ENCODE results near the gene PLAC1.

GRCh38 chrX:134537179-134537955, 120.9 kb downstream of the PLAC1 start:
- TF ChIP-seq CTCF (IDR thresholded peaks at IDR 0.05 in 2 of 3, conservative IDR thresholded peaks at IDR 0.05 in 1 of 3; ENCODE audit: borderline replicate concordance in 1 of 3, insufficient read depth in 1 of 3, low read depth in 2 of 3, low read length in 2 of 3) (no peak), ZNF274 (IDR thresholded peaks at IDR 0.05; ENCODE audit: low read depth, low read length) (no peak), POLR2A (IDR thresholded peaks at IDR 0.05; ENCODE audit: borderline replicate concordance, extremely low read depth, insufficient read depth, insufficient read length) (no peak), MAX (IDR thresholded peaks at IDR 0.05) (peak; percentile 51), YY1 (IDR thresholded peaks at IDR 0.05; ENCODE audit: extremely low read depth, insufficient replicate concordance, low read depth, low read length) (no peak), EGR1 (IDR thresholded peaks at IDR 0.05; ENCODE audit: low read depth) (no peak), POLR2AphosphoS5 (IDR thresholded peaks at IDR 0.05; ENCODE audit: low read depth, low read length) (no peak), EZH2phosphoT487 (IDR thresholded peaks at IDR 0.05; ENCODE audit: borderline replicate concordance) (no peak), EZH2 (IDR thresholded peaks at IDR 0.05) (no peak), SIN3A (IDR thresholded peaks at IDR 0.05; ENCODE audit: low read depth) (no peak), REST (IDR thresholded peaks at IDR 0.05; ENCODE audit: low read depth) (no peak)
- TF ChIP-seq, protein P1, sequence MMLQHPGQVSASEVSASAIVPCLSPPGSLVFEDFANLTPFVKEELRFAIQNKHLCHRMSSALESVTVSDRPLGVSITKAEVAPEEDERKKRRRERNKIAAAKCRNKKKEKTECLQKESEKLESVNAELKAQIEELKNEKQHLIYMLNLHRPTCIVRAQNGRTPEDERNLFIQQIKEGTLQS (IDR thresholded peaks at IDR 0.05): no peak
